Peyer's patch (tissue), 4 donors: ENCODE measurements around the gene IL20RB.

Experiments
- CTCF ChIP-seq, 6 experiments: fragments of 450-650 bp in 4 of 6; fragments of 200-600 bp in 2 of 6; sonication (generic) in 1 of 6; IDR thresholded peaks; one replicate each; pipeline ENCODE4 v1.5.1; 2017 to 2019; ENCODE audit warnings: antibody characterized with exemption in 6 of 6, mild to moderate bottlenecking in 3 of 6, moderate library complexity in 1 of 6
- POLR2A ChIP-seq, 2 donors: fragments of 450-650 bp; IDR thresholded peaks; one replicate each; pipeline ENCODE4 v1.5.1; 2017; ENCODE audit warnings: antibody characterized with exemption in 2 of 2, mild to moderate bottlenecking in 2 of 2, moderate library complexity in 2 of 2

- TF ChIP-seq CTCF (IDR thresholded peaks at IDR 0.05) (no peak), POLR2A (IDR thresholded peaks at IDR 0.05) (no peak)
These were observed 2.6 kb upstream of the IL20RB start for GRCh38 chr3:136954980-136955780.
